SK-N-MC (cell line): Measurements from ENCODE around the gene FBRSL1.

Experiments
- DNase-seq: peaks from one replicate; pipeline ENCODE4 v3.0.0-alpha.2; 2011; ENCODE audit warnings: low read depth, low spot score
- H3K27ac ChIP-seq: fragments of 200-600 bp; sonication (generic); 2 replicates; pipeline ENCODE4 v1.5.1; 2016; ENCODE audit warnings: mixed run types
- H3K36me3 ChIP-seq: fragments of 200-600 bp; sonication (generic); 2 replicates; pipeline ENCODE4 v1.6.1; 2017; ENCODE audit warnings: antibody characterized with exemption, low read length, mixed read lengths; ENCODE audit not compliant: insufficient read depth
- H3K4me3 ChIP-seq: fragments of 200-600 bp; sonication (generic); 2 replicates; pipeline ENCODE4 v1.5.1; 2016
- H3K9ac ChIP-seq: fragments of 200-600 bp; sonication (generic); 2 replicates; pipeline ENCODE4 v1.8.0; 2017; ENCODE audit warnings: mixed run types, mixed read lengths; ENCODE audit not compliant: insufficient read length
- H3K9me3 ChIP-seq: fragments of 200-600 bp; sonication (generic); 2 replicates; pipeline ENCODE4 v1.6.1; 2017; ENCODE audit warnings: low read depth, mild to moderate bottlenecking, antibody characterized with exemption, low read length, moderate library complexity, mixed read lengths
- EZH2 ChIP-seq: fragments of 200-600 bp; sonication (generic); IDR thresholded peaks from one replicate; pipeline ENCODE4 v1.6.1; 2017; ENCODE audit warnings: antibody characterized with exemption
- FOXP2 ChIP-seq: optimal IDR thresholded peaks from 2 replicates; pipeline ENCODE3; 2011; ENCODE audit warnings: mild to moderate bottlenecking, moderate library complexity; ENCODE audit not compliant: insufficient read depth; ENCODE audit errors: extremely low read length, control extremely low read depth
- POLR2AphosphoS5 ChIP-seq: IDR thresholded peaks from 2 replicates; pipeline ENCODE4 v1.6.1; 2012; ENCODE audit warnings: mild to moderate bottlenecking, low read depth, low read length, borderline replicate concordance

The FBRSL1 gene

DNA sequence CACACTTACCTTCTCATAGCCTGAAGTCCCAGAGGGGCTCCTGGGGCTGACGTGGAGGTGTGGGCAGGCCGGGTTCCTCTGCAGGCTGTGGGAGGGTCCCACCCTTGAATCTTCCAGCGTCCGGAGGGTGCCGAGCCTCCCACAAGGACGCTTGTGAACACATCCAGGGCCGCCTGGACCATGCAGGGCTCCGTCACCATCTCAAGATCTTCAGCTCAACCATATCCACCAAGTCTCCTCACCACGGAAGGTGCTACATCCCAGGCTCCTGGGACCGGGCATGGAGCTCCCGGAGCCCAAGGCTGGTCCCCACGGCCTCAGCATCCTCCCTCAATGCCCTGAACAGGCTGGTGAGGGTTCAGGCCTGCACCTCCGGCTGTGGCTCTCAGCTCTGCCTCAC lies 10.7 kb upstream of the FBRSL1 start:
- TF ChIP-seq EZH2 (no peak), FOXP2 (no peak), POLR2AphosphoS5 (no peak)
- H3K9me3 ChIP-seq, result no peaks in the 10 kb centered on the region
- DNase-seq, result no peak
- H3K27ac ChIP-seq, result no peak overlapping the region
- no peaks in the 10 kb centered on the region for H3K36me3 ChIP-seq
- no peak overlapping the region for H3K9ac ChIP-seq
- no peak overlapping the region for H3K4me3 ChIP-seq

DNA sequence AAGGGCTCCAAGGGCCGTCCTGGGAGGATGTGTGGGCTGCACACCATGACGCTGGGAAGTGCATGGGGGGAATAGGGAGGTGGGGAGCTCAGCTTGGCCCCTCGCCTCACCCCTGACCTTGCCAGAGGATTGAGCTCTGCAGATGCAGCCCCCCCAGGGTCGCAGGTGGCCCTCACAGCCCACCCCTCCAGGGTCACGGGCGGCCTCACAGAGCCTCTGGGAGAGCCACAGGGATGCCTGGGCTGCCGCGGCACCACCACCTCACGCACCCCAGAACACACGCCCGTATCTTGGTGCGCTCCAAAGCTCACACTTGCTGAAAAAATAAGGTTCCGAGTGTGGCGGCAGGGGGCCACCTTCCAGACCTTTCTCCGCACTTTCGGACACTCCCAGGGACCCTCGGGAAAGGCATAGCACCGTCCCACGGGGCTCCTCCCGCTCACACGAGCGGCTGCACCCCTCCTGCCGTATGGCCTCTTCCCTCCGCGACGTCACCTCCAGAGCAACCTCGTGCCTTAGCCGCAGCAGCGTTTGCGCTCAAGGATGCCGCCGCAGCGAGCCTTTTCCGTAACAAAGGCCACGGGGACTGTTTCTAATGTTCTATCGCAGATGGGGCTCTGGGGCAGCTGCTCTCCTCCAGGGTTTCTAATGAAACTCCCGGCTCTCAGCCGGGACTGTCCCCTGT lies 9.9 kb upstream of the FBRSL1 start:
- no peak overlapping the region for H3K9ac ChIP-seq
- H3K36me3 ChIP-seq, result no peaks in the 10 kb centered on the region
- H3K9me3 ChIP-seq, result no peaks in the 10 kb centered on the region
- TF ChIP-seq FOXP2 (no peak), POLR2AphosphoS5 (no peak), EZH2 (no peak)
- H3K27ac ChIP-seq, result no peak overlapping the region
- DNase-seq, result no peak
- H3K4me3 ChIP-seq, result no peak overlapping the region

DNA sequence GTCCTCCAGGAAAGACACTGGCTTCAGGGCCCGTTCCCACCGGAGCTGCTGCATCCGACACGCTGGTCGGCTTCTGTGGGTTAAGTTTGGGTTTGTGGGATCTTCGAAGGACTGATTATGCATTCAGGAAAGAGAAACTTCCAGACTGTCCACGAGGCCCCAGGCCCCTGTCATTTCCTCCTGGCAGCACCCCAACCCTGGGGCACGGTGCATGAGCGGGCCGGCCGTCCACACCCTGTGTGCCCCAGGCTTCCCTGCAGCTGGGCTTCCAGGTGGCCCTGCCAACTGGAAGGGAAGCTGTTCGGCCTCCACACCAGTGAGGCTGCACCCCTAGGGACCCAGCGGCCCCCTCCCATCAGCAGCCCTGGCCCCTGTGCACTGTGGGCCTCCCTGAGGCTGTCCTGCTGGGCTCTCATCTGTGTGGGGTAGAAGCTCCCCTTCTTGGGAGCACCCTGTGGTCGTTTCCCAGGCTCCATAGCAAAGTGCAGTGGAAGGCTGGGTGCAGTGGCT lies 9.3 kb upstream of the FBRSL1 start:
- Histone ChIP-seq H3K9ac (no peak overlapping the region), H3K27ac (no peak overlapping the region), H3K9me3 (no peaks in the 10 kb centered on the region), H3K36me3 (no peaks in the 10 kb centered on the region), H3K4me3 (no peak overlapping the region)
- no peak for DNase-seq
- no peak for TF ChIP-seq EZH2
- TF ChIP-seq FOXP2, result no peak
- no peak for TF ChIP-seq POLR2AphosphoS5

DNA sequence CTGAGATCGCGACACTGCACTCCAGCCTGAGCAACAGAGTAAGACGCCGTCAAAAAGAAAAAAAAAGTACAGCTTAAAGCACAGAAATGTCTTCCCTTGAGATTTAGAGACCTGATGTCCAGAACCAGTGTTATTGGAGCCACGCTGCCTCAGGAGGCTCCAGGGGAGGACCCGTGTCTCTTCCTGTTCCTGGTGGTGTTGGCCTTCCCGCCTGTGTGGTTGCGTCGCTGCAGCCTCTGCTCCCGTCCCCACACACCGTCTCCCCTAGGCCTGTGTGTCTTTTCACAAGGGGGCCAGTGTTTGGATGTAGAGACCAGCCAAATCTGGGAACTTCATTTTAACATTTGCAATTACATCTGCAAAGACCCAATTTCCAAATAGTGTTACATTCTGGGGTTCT lies 8.6 kb upstream of the FBRSL1 start:
- no peak overlapping the region for H3K4me3 ChIP-seq
- no peak overlapping the region for H3K9ac ChIP-seq
- no peak overlapping the region for H3K27ac ChIP-seq
- DNase-seq, result no peak
- H3K36me3 ChIP-seq, result no peaks in the 10 kb centered on the region
- H3K9me3 ChIP-seq, result no peaks in the 10 kb centered on the region
- TF ChIP-seq FOXP2, result no peak
- TF ChIP-seq EZH2, result no peak
- no peak for TF ChIP-seq POLR2AphosphoS5

DNA sequence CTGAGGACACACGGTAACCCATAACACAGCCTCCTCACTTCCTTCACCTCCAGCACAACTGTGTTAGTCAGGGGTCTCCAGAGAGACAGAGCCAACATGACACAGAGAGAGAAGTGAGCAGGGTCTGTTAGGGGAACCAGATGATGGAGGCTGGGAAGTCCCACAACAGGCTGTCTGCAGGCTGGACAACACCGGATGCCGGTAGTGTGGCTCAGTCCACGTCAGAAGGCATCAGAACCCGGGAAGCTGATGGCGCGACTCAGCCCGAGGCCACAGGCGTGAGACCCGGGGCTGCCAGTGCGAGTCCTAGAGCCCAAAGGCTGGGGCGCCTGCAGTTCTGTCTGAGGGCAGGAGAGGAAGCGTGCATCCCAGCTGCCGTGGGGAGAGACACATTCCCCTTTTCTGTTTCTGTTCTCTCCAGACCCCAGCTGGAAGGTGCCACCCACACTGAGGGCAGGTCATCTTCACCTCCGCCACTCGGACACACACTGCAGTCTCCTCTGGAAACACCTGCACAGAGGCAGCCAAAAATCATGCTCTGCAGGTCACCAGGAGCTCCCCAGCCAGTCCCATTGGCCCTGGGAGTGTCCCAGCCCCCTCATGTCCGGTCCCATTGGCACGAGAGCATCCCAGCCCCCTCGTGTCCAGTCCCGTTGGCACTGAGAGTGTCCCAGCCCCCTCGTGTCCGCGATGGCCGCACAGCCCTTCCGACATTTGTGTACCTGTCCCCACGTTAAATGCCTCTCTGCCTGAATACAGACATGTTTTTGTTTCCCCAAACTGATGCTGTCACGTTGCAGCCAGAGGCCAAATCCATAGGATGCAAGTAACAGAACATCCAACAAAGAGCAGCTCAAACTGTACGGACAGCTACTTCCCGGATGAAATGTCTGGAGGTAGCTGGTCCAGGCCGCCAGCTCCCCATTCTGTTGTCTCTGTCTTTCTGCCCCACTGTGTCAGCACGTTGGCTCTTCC lies 7.9 kb upstream of the FBRSL1 start:
- no peak for DNase-seq
- Histone ChIP-seq H3K27ac (no peak overlapping the region), H3K9me3 (no peaks in the 10 kb centered on the region), H3K9ac (no peak overlapping the region), H3K36me3 (no peaks in the 10 kb centered on the region), H3K4me3 (no peak overlapping the region)
- TF ChIP-seq FOXP2, result no peak
- no peak for TF ChIP-seq POLR2AphosphoS5
- TF ChIP-seq EZH2, result no peak

DNA sequence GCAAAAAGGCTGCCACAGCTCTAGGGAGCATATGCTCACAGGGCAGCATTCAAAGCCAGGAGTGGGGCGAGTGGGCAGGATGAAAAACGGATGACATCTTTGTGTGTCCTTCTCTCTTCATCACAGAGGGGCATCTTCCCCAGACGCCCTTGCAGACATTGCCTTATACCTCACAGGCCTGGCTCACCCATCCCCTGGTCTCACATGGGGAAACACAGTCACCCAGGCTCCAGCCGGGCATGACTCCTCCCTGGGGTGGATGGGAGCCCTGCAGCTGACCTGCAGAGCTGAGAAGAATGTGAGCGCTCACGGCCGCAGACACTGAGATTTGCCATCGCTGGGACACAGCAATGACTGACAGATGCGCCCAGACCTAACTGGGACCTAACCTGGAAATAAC lies 7.2 kb upstream of the FBRSL1 start:
- Histone ChIP-seq H3K27ac (no peak overlapping the region), H3K9ac (no peak overlapping the region)

DNA sequence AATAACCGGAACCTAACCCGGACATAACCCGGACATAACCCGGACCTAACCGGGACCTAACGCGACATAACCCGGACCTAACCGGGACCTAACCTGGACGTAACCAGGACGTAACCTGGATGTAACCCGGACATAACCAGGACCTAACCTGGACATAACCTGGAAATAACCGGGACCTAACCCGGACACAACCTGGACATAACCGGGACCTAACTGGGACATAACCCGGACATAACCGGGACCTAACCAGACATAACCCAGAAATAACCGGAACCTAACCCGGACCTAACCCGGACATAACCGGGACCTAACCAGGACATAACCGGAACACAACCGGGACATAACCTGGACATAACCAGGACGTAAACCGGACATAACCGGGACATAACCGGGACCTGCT lies 6.7 kb upstream of the FBRSL1 start:
- H3K9ac ChIP-seq, result no peak overlapping the region
- H3K9me3 ChIP-seq, result no peaks in the 10 kb centered on the region
- no peak overlapping the region for H3K27ac ChIP-seq
- H3K4me3 ChIP-seq, result no peak overlapping the region
- no peak for DNase-seq
- TF ChIP-seq POLR2AphosphoS5, result no peak
- TF ChIP-seq EZH2, result no peak
- TF ChIP-seq FOXP2, result no peak
- H3K36me3 ChIP-seq, result no peaks in the 10 kb centered on the region

More for the DNA sequence above, 7.2 kb upstream of the FBRSL1 start:
- Histone ChIP-seq H3K36me3 (no peaks in the 10 kb centered on the region), H3K4me3 (no peak overlapping the region), H3K9me3 (no peaks in the 10 kb centered on the region)
- TF ChIP-seq FOXP2, result no peak
- TF ChIP-seq EZH2, result no peak
- TF ChIP-seq POLR2AphosphoS5, result no peak
- DNase-seq, result no peak

DNA sequence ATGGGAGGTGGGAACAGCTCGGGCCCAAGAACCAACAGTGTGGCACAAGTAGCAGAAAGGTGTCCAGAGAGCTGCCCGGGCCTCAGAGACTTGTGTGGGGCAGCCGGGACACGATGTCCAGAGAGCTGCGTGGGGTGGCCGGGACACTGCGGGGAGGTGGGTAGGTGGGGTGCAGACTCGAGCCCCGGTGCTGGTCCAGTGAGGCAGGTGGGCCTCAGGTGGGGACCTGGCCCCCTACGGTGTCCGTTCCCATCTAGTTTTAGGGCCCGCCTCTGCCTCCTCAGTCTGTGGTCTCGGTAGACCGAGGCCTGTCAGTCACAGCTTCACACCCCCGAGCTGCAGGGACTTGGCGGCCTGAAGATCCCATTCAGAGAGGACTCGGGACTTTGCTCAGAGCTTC lies 6.3 kb upstream of the FBRSL1 start:
- no peak overlapping the region for H3K27ac ChIP-seq
- H3K4me3 ChIP-seq, result no peak overlapping the region
- TF ChIP-seq FOXP2, result no peak
- no peak for TF ChIP-seq POLR2AphosphoS5
- no peak for TF ChIP-seq EZH2
- no peaks in the 10 kb centered on the region for H3K36me3 ChIP-seq
- H3K9ac ChIP-seq, result no peak overlapping the region
- no peaks in the 10 kb centered on the region for H3K9me3 ChIP-seq
- DNase-seq, result no peak
